ENCODE measurements around the gene MYO1D. TPM values are rescaled to one million over a fixed set of nuclear protein-coding genes. Genes with fewer than 3 reads are reported as not detected.

The MYO1D gene
- total and polyA plus RNA-seq, 2 of the 13 experiments (the other 11 are each of a cell fraction or from before 2014, with no cell fraction given) = 13.2 to 17.3 TPM

DNA sequence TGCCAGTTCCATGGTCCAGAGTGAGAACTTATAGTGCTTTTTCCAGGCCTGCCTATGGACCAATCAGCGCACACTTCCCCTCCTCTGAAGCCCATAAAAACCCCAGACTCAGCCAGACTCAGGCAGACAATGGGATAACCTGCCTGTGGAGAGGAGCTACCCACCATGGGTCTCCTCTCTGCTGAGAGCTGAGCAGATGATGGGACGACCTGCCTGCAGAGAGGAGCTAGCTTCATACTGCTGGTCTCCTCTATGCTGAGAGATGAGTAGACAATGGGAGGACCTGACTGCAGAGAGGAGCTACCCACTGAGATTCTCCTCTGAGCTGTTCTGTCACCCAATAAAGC, 144.7 kb downstream of the MYO1D start (continued):
- TF ChIP-seq ZNF281 (CRISPR knock-in tag; IDR thresholded peaks at IDR 0.05; ENCODE audit: borderline replicate concordance) (no peak), SMAD9 (CRISPR knock-in tag; IDR thresholded peaks at IDR 0.05) (no peak), MNT (IDR thresholded peaks at IDR 0.05) (no peak), ARID4A (CRISPR knock-in tag; IDR thresholded peaks at IDR 0.05; ENCODE audit: borderline replicate concordance) (no peak)

Measured in HepG2 (cell line).